A673 (cell line): ENCODE results near the gene GREB1L.

Experiments
- EZH2 ChIP-seq: fragments of 200-600 bp; sonication (generic); IDR thresholded peaks from 2 replicates; pipeline ENCODE4 v1.6.1; 2017; ENCODE audit warnings: borderline replicate concordance, low read depth, mild to moderate bottlenecking, mixed read lengths, antibody characterized with exemption, low read length; ENCODE audit not compliant: poor library complexity, severe bottlenecking
- TF ChIP-seq, protein P1 (sequence below): fragments of 300-800, 200-600 bp; sonication (generic); conservative IDR thresholded peaks from 2 replicates; pipeline ENCODE4 v1.5.1; 2017; ENCODE audit warnings: low read depth, mild to moderate bottlenecking, antibody characterized with exemption, low read length, moderate library complexity, mixed read lengths

DNA sequence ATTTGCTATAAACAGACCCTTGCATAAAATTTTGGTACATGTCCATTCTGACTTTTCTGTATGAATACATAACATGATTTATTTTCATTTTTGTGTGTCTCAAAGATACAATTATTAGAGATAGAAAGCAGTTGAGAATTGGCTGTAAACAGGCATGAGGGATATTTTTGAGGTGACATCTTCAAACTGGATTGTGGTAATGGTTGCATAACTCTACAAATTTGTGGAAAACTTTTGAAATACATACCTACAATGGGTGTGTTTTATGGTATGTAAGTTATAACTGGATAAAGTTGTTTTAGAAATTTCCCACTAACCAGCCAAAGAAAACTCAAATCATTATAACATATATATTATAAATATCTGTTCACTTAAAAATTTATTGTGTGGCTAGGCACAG lies 39.6 kb downstream of the GREB1L start:
- TF ChIP-seq, protein P1, sequence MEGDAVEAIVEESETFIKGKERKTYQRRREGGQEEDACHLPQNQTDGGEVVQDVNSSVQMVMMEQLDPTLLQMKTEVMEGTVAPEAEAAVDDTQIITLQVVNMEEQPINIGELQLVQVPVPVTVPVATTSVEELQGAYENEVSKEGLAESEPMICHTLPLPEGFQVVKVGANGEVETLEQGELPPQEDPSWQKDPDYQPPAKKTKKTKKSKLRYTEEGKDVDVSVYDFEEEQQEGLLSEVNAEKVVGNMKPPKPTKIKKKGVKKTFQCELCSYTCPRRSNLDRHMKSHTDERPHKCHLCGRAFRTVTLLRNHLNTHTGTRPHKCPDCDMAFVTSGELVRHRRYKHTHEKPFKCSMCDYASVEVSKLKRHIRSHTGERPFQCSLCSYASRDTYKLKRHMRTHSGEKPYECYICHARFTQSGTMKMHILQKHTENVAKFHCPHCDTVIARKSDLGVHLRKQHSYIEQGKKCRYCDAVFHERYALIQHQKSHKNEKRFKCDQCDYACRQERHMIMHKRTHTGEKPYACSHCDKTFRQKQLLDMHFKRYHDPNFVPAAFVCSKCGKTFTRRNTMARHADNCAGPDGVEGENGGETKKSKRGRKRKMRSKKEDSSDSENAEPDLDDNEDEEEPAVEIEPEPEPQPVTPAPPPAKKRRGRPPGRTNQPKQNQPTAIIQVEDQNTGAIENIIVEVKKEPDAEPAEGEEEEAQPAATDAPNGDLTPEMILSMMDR = no peak
- TF ChIP-seq EZH2 = no peak
